ENCODE results near the gene ITPR2.

Gene ITPR2

GRCh38 chr12:26566186-26566585 is 266.8 kb downstream of the ITPR2 start:
- no peak overlapping the region for H3K4me3 ChIP-seq
- H3K27ac ChIP-seq: no peak overlapping the region
- H3K4me1 ChIP-seq: peaks cover 0 to 10% (median 0%) of the 10 kb centered on the region in 4 donors
- H3K27me3 ChIP-seq: no peaks in the 10 kb centered on the region
- intact Hi-C loops (cut with DNase I; ENCODE audit: low total_unique reads): no loop called here
- peaks cover 0 to 3% (median 0%) of the 10 kb centered on the region in 3 donors for H3K36me3 ChIP-seq
- H3K9me3 ChIP-seq: no peaks in the 10 kb centered on the region
- TF ChIP-seq CTCF (IDR thresholded peaks at IDR 0.05): no peak
- DNase-seq: no peak

- H3K36me3 ChIP-seq: peaks cover 0 to 3% (median 0%) of the 10 kb centered on the region in 3 donors
- no peak for TF ChIP-seq CTCF (IDR thresholded peaks at IDR 0.05)
- intact Hi-C loops (cut with DNase I; ENCODE audit: low total_unique reads): no loop called here
- H3K4me3 ChIP-seq: no peak overlapping the region
- no peaks in the 10 kb centered on the region for H3K9me3 ChIP-seq
- no peaks in the 10 kb centered on the region for H3K27me3 ChIP-seq
- DNase-seq: no peak
- peaks cover 0 to 10% (median 0%) of the 10 kb centered on the region in 4 donors for H3K4me1 ChIP-seq
- H3K27ac ChIP-seq: no peak overlapping the region
Observed at GRCh38 chr12:26564391-26564790, 268.6 kb downstream of the ITPR2 start.

- no peak for TF ChIP-seq CTCF (IDR thresholded peaks at IDR 0.05)
- H3K27ac ChIP-seq: no peak overlapping the region
- no peaks in the 10 kb centered on the region for H3K9me3 ChIP-seq
- no peaks in the 10 kb centered on the region for H3K36me3 ChIP-seq
- DNase-seq: no peak
- intact Hi-C loops (cut with DNase I; ENCODE audit: low total_unique reads): no loop called here
- H3K4me3 ChIP-seq: no peak overlapping the region
- no peaks in the 10 kb centered on the region for H3K27me3 ChIP-seq
- H3K4me1 ChIP-seq: peaks cover 0 to 10% (median 0%) of the 10 kb centered on the region in 4 donors
Observed at GRCh38 chr12:26563552-26563951, 269.4 kb downstream of the ITPR2 start.

GRCh38 chr12:26557326-26557725 is 275.7 kb downstream of the ITPR2 start:
- DNase-seq: no peak
- Histone ChIP-seq H3K27ac (no peak overlapping the region), H3K4me1 (no peaks in the 10 kb centered on the region), H3K4me3 (no peak overlapping the region), H3K36me3 (peaks cover 5 to 27% (median 12%) of the 10 kb centered on the region in 3 donors), H3K27me3 (no peaks in the 10 kb centered on the region), H3K9me3 (no peaks in the 10 kb centered on the region)
- TF ChIP-seq CTCF (IDR thresholded peaks at IDR 0.05): no peak
- intact Hi-C loops (cut with DNase I; ENCODE audit: low total_unique reads): no loop called here

- Histone ChIP-seq H3K9me3 (no peaks in the 10 kb centered on the region), H3K4me1 (no peaks in the 10 kb centered on the region), H3K36me3 (peaks cover 5 to 29% (median 12%) of the 10 kb centered on the region in 3 donors), H3K27ac (no peak overlapping the region), H3K4me3 (no peak overlapping the region), H3K27me3 (no peaks in the 10 kb centered on the region)
- TF ChIP-seq CTCF (IDR thresholded peaks at IDR 0.05): no peak
- DNase-seq: no peak
- intact Hi-C loops (cut with DNase I; ENCODE audit: low total_unique reads): no loop called here
Observed at GRCh38 chr12:26556916-26557315, 276.1 kb downstream of the ITPR2 start.

GRCh38 chr12:26555139-26555538 is 277.9 kb downstream of the ITPR2 start:
- Histone ChIP-seq H3K27me3 (no peaks in the 10 kb centered on the region), H3K27ac (no peak overlapping the region), H3K4me1 (no peaks in the 10 kb centered on the region), H3K4me3 (no peak overlapping the region), H3K9me3 (no peaks in the 10 kb centered on the region), H3K36me3 (peaks cover 5 to 38% (median 12%) of the 10 kb centered on the region in 3 donors)
- no peak for TF ChIP-seq CTCF (IDR thresholded peaks at IDR 0.05)
- no peak for DNase-seq
- intact Hi-C loops (cut with DNase I; ENCODE audit: low total_unique reads): no loop called here

Measured in tibial artery (tissue), 4 donors.